GM19023 (cell line): ENCODE measurements around the gene MAML1.

Experiments used
- ATAC-seq: cut with Tn5 transposase; IDR thresholded peaks from one replicate; pipeline ENCODE4 v1.9.1; 2021; ENCODE audit warnings: mild to moderate bottlenecking, moderate library complexity; ENCODE audit not compliant: unreplicated experiment

Gene MAML1

DNA sequence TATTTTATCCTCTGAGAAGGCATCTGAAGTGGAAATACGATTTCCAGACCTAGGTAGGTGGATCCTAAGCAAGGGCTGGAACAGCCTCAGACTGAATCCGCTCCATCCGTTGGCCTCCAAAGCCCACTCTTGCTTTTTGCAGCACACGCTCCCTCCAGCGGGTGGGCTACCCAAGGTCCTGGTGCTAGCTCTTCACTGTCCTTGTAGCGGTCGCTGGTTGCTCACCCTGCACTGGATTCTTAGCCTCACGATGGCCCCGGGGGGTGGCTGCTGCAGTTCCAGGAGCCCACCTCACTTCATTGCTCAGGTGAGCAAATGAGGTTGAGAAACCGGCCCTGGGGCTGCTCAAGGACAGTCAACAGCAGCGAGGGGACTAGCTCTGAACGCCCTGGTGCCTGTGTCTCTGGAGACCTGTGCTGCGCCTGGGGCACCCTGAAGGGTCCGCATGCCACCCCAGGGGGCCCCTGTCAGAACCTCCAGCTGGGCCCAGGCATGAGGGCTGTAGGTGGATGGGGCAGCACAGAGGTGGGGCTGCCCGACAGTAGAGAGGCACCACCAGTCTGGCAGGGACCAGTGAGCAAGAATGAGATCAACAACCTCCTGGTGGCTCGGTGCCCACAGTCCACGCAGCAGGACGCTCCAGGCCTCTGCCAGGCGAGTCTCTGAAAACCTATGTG, 69.7 kb downstream of the MAML1 start:
- no peak for ATAC-seq

DNA sequence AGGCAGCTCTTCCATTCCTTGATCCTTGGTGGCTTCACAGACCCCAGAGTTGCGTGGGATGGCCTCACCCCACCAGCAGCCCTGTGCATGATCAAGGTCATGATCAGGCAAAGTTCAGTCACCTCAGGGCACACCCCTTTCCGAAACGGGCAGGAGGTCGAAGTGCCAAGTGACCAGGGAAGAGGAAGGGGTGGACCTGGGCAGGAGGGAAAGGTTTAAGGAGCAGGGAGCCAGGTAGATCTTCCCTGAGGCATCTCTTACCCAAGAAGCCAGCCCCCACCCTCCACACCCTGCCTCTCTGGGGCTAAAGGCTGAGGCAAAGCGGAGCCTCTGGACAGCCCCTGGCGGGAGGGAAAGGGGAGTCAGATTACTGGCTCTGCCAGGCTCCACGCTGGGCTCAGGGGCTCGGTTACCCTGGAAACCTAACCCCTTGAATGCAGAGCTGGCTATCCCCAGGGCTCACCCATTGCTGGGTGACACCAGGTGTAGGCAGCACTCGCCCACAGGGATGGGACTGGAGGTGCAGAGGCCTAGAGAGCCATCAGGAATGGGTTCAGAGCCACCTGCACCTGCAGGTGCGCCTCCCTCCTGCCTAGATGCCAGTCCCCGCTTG, 70.4 kb downstream of the MAML1 start:
- no peak for ATAC-seq

DNA sequence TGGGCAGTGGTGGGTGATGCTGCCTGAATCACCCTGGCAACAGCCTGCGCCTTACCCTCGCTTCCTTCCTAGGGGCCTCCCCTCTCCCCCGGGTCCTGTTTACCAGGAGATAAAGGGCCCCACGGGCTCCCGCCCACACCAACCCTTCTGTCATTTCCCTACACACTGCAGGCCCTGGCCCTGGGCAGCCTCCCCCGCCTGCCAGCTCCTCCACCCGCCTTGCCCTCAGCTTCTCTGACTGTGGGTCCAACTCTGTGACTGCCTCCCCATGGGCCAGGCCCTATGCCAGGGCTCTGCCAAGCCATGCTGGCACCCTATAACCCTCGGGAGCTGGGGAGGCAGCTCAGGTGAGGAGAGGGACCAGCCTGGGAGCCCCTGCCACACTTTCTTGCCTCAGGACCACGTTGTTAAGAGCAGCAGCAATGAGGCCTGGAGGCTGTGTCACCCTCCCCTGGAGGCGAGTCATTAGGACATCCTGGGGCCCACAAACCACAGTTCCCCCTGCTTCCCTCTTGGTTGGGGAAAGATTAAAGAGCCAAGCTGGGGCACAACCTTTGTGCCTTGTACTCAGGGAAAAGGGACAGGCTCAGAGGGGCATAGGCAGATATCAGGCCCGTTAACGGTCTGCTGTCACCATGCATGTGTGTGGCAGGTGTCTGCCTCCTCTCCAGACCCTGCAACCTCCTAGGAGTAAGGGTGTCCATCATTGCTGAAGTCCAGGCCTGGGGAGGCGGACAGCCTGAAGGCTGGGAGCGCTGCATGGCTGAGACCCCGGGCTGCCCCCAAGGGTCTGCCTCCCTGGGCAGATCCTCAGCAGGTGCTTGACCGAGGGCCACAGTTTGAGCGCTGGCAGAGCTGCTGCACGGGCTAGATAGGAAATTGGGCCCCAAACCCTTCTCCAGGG, 71.3 kb downstream of the MAML1 start:
- no peak for ATAC-seq

DNA sequence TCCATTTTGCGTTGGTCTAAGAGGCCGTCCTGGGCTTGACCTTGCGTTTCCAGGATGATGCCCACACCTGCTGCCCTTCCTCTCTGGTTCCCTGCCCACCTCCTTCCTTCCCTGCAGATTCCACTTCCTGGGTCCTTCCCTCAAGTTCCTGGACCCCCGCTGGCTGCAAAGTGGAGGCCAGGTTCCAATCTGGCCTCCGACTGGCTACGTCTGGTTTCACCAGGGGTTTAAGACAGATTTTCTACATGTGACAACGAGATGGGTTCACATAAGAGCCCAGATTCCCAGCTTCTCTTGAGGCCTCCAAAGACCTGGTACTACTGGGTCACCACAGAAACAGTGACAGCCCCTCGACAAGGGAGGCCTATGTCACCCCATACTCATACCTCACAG, 71.9 kb downstream of the MAML1 start:
- ATAC-seq: no peak

DNA sequence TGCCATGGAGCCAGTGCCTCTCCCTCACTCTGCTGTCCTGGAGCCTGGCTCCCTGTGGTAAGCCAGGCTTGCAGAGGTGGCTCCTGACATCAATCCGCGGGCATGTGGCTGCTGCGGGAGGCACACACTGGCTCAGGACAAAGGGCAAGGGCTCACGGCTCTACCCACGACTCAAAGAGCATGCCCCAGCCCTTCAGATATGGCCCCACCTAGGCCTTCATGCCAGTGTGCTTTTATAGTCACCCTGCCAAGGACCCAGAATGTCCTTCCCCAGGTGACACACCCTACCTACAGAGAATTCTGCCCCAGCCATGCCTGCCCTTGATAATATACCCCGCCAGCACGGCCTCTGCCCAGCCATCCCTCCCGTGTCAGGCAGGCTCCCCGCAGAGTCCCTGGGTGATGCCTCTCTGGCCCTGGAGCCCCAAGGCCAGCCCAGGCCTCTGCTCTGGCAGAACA, 72.5 kb downstream of the MAML1 start:
- ATAC-seq: no peak

DNA sequence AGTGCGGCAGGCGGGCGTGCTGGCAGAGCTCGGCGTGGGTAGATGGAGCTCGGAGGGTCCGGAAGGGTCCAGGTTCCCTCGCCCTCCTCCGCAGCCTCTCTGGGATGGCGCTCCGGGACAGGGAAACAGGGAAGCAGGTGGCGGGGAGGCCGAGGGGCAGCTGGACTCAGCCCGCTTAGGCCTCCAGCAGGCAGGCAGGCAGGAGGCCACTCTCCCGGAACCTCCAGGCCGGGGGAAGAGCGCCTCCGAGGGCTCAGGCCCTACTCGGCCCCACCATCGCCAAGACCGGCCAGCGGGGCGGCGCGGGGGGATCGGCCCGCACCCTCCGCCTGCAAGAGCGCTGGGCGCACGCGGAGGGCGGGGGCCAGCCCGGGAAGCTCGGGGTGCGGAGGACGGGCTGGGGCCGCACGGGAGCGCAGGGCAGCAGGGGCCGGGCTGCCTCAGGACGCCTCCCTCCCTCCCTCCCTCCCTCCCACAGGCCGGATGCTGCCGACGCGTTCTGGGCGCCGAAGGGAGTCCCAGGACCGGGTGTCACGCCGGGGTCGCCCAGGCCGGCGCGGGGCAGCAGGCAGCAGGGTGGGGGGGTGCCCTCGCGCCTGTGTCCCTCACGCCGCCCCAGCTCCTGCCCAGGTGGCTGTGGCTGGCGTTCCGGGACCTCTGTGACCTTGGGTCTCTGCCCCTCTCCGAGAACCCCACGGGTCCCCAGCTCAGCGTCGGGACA, 73.1 kb downstream of the MAML1 start:
- ATAC-seq: peak; percentile 16

DNA sequence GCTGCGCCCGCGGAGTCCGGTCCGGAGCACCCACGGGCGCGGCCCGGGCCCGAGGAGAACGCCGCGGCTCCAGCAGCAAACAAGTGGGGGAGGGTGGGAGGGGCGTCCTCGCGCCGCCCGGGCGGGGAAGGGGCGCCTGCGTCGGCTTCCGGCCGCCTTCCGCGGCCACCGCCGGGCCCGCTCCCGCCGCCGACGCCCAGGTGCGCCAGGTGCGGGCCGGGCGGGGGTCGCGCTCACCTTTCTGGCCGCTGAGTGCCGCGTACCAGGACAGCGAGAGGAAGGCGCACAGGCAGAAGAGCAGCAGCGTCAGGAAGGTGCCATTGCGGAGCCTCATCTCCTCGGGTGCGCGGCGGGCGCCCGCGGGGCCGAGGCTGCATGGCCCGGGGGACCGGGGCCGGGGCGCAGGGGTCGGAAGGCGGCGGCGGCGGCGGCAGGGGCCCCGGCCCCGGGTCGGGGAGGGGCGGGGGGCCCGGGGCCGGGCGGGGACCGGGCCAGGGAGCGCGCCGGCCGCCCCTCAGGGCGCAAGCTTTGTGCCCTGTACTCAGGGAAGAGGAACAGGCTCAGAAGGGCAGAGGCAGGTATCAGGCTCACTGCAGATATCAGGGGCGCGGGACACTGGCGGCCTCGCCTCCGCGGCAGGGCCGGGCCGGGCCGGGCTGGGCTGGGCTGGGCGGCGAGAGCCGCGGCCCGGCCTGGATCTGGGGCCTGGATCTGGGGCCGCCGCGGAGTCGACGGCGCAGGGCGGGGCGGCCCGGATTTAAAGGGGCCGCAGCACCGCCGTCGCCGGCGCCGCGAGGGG, 73.8 kb downstream of the MAML1 start, which contains the start of gene MGAT4B:
Gene MGAT4B (minus strand): TSS at position 617 of the 799 bp plus-strand sequence. CDS start 283 bp downstream, at position 334.
- ATAC-seq: peak; percentile 74

DNA sequence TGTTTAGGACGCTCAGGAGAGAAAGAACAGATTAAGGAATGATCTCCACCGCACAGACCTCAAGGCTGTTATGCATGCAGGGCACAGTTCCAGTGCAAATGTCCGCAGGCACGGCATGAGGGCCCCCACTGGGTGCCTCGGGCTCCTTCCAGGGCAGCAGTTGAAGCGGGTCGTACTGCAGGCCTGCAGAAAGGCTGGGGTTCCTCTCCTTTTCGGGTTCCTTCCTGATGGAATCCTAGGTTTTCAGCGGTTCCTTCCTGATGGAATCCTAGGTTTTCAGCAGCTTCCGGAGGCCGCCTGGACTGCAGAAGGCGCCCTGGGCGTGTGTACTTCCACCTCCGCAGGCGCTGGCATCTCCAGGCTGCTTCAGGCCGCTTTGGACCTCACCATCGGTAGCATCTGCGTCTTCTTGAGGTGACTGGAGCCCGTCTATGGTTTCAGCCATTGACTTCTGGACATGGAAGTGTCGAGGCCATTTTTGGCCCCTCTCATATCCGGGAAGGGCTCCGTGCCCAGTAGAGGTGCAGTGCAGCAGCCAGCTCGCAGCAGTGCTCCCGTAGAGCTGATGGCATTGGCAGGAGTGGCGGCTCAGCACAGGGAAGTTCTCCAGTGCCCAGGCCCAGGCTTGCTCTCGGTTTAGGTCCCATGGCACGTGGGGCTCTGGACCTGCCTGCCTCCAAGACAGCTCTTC, 79.7 kb downstream of the MAML1 start:
- no peak for ATAC-seq

DNA sequence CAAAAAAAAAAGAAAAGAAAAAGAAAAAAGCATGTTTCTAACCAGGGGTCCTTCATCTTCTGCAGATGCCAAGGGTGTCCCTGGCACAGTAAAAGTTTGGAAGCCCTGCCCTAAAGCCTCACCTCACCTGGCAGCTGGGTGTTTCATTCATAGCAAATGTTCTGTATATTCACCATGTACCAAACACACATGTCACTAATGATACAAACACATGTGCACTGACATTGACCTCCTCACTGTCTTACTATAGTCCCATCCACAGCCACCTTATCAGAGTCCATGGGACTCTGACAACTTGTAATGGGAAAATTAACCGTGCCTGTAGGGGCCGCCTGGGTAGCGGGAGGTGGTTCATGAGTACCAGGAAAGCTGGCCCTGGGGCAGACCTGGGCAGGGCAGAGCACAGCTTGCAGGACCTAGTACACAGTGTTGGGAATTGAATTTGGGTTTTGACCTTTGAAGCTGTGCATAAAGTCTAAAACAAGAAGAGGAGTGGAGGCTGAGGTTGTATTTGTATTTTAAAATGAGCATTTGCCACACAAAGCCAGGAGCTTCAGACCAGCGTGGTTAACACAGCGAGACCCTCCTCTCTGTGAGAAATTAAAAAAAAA, 80.5 kb downstream of the MAML1 start:
- ATAC-seq: no peak

DNA sequence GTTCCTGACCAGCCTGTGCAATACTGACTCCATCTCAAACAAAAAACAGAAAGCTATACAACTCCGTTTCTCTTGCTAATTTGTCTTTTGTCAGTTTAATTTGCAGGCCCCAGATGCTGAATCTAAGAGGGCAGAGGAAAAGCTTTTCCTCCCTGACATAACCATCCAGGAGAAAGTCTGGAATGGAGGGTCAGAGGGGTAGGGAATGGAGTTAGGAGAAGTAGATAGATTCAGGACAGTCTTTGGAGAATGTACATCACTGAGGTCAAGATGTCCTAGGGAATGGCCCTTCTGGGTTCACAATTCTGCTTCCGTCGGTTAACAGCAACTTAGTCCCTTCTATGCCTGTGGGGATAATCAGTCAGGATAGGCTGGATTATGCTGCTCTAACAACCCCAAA, 81.5 kb downstream of the MAML1 start:
- no peak for ATAC-seq

DNA sequence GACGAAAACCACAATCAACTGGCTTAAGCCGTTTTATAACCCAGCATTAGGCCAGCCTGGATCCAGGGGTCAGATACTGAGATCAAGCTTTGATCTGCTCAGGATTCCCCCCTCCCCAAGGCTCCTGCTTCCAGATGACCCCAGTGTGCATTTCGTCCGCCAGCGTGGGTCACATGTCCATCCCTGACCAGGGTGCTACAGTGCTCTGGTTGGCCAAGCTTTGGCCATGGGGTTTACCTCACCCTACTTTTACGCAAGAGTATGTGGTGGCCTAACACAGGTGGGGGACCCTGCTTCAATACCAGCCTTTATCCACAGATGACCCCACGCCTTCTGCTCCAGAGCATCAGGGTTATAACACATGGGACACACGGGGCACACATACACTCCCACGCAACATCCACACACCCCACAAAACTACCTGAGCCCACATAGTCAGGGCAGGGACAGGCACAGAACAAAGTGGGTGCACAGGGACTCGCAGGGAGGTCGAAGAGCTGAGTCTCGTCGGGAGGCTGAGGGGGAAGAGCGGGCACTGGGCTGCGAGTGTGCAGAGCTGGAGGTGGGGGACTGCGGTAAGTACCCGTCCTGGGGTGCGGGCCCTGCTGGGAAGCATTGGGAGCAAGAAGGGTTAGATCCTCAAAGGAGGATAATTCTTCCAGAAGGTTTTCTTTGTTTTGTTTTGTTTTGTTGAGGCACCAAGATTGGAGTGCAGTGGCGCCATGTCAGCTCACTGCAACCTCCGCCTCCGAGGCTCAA, 83.0 kb downstream of the MAML1 start:
- no peak for ATAC-seq

DNA sequence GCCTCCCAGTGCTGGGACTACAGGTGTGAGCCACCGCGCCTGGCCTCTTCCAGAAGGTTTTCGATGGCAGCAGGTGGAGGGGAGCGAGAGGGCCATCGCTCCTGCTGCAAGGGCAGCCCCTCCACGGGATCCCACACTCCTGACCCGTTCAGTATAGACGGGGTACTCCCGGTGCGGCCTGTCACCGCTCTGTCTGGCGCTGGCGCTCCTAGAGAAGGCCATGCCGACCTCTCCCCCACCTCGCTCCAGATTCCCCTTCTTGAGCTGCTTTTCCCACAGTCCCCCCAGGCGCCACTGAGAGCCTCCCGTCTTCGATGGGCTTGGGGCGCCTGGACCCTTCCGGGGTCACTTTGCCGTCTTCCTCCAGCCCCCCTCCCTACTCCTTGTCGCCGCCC, 83.8 kb downstream of the MAML1 start:
- ATAC-seq: no peak

DNA sequence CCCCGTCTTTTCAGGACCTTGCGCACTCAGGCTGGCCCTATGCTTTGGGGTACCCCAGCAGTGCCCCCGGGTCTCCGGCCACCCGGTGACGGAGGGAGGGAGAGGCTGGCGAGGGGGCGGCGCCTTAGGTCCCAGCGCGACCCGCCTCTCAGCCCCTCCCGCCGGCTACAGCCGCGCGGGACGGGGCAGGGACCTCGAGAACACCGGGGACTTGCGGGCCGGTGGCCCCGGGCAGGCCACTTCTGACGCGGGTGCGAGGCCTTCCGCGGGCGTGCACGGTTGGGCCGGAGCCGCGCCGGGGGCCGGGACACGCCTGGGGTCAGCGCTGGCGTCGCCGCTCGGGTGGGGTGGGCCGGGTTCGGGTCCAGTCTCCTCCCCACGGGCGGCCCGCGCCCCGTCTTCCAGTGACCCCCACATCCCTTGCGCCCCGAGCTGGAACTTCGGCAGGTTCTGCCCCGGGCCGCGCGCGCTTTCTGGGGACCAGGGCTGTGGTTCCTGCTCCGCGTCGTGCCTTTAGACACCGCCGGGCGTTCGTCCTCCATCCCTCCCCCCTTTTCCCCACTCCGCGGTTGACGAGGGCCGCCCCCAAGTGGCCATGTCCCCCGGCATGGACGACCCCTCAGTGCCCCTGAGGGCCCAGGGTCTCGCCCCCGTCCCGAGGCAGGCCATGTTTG, 84.3 kb downstream of the MAML1 start:
- no peak for ATAC-seq

DNA sequence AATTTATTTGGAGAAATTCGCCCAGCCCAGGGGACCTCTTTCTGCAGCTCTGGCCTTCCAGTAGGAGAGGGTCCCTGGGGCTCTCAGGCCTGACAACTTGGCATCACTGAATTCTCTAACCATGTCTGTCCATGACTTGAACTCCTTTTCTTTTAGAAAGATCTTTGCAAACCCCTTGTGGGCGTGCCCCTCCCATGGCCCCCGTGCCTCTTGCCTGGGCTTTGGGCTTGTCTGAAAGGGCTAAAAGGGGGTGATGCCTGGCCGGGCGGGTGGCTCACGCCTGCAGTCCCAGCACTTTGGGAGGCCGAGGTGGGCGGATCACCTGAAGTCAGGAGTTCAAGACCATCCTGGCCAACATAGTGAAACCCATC, 84.8 kb downstream of the MAML1 start:
- ATAC-seq: no peak

DNA sequence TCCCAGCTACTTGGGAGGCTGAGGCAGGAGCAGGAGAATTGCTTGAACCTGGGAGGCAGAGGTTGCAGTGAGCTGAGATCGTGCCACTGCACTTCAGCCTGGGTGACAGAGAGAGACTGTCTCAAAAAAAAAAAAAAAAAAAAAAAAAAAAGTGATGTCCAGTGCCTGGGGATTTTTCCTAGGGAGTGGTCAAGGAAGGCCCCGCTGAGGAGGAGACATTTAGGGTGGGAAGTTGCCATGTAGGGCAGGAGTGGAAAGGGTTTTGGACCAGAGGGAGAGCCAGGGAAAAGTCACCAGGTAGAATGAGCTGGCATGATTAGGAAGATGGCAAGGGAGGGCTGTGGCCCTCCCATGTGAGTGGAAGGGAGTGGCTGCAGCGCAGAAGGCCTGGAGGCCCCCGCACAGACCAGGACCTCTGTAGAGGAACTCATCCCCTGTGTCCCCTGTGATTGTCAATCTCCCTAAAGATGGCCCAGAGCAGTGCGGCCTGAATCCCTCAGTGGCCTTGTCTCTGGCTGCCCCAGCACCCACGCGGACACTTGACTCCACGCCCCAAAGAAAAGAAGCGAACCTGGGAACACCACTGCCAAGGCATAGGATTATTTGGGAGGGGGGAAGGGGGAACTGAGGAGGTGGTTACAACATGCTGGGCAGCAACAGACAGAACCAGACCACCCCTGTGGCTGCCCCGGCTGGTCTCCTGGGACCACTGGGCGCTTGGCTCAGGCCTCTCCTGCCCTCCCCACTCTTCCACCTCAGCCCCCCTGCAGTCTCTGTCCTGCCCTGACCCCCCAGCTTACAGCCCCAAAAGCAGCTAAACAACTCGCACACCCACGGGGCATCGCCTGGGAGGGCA, 85.5 kb downstream of the MAML1 start:
- no peak for ATAC-seq

DNA sequence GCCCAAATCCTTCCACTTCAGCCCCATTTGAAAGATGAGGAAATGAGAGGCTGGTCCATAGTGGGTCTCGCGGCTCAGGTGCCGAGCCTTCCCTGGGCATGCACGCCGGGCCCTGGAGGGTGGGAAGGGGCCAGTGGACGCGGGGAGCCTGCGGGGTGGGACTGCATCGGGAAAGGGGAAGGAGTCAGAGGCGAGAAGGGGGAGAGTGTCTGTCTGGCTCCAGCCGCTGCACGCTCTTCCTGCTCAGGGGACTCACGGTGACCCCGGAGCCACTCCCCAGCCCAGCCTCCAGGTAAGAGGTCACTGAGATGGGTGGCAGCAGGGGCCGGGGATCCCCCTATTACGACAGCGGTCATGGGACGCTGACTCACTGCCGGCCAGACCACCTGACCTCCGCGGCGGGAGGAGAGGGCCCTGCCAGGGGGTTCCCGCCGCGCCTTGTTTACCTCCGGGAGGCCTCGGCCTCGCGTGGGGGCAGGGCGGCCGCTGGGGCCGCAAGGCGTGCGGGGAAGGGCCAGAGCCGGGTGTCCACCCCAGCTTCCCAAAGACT, 86.2 kb downstream of the MAML1 start:
- peak; percentile 60 for ATAC-seq
